Karpas-422 (cell line): ENCODE data around the gene LRRC61. TPM values are rescaled to one million over a fixed set of nuclear protein-coding genes. Genes with fewer than 3 reads are reported as not detected.

ENCODE experiments used
- DNase-seq: peaks from one replicate; pipeline ENCODE4 v3.0.0-alpha.2; 2015
- H2AFZ ChIP-seq: fragments of 200-600 bp; sonication (generic); 2 replicates; pipeline ENCODE4 v1.6.1; 2014; ENCODE audit warnings: antibody characterized with exemption, low read length, mixed read lengths
- H3K27ac ChIP-seq: fragments of 200-600 bp; sonication (generic); 2 replicates; pipeline ENCODE4 v1.5.1; 2014; ENCODE audit warnings: mild to moderate bottlenecking, low read length, moderate library complexity
- H3K27me3 ChIP-seq: fragments of 200-600 bp; sonication (generic); 2 replicates; pipeline ENCODE4 v1.6.1; 2014; ENCODE audit warnings: low read length, mixed read lengths
- H3K36me3 ChIP-seq: fragments of 200-600 bp; sonication (generic); 2 replicates; pipeline ENCODE4 v1.6.1; 2014; ENCODE audit warnings: low read length, mixed read lengths; ENCODE audit not compliant: insufficient read depth
- H3K4me1 ChIP-seq: fragments of 200-600 bp; sonication (generic); 2 replicates; pipeline ENCODE4 v1.6.1; 2014; ENCODE audit warnings: mild to moderate bottlenecking, low read length, mixed read lengths
- H3K4me2 ChIP-seq: fragments of 200-600 bp; sonication (generic); 2 replicates; pipeline ENCODE4 v1.6.1; 2014; ENCODE audit warnings: low read length, low read depth, mild to moderate bottlenecking; ENCODE audit not compliant: poor library complexity, severe bottlenecking
- H3K4me3 ChIP-seq: fragments of 200-600 bp; sonication (generic); 2 replicates; pipeline ENCODE4 v1.5.1; 2014; ENCODE audit warnings: mild to moderate bottlenecking, antibody characterized with exemption, low read length, mixed read lengths
- H3K79me2 ChIP-seq: fragments of 200-600 bp; sonication (generic); 2 replicates; pipeline ENCODE4 v1.6.1; 2014; ENCODE audit warnings: mild to moderate bottlenecking, low read length, mixed read lengths
- H3K9ac ChIP-seq: fragments of 200-600 bp; sonication (generic); 2 replicates; pipeline ENCODE4 v1.6.0; 2014; ENCODE audit warnings: low read length
- H3K9me2 ChIP-seq: fragments of 200-600 bp; sonication (generic), shearing (Covaris generic); replicated peaks from 2 replicates; pipeline ENCODE4 v1.6.0; 2014; ENCODE audit warnings: mild to moderate bottlenecking, low read length, moderate library complexity; ENCODE audit not compliant: insufficient read depth
- H3K9me3 ChIP-seq: fragments of 300-700, 200-600 bp; sonication (generic); 2 replicates; pipeline ENCODE4 v1.6.1; 2014; ENCODE audit warnings: low read length, mixed read lengths
- H4K20me1 ChIP-seq: fragments of 200-600 bp; sonication (generic); 2 replicates; pipeline ENCODE4 v1.6.1; 2014; ENCODE audit warnings: mild to moderate bottlenecking, antibody characterized with exemption, low read length, low read depth; ENCODE audit not compliant: insufficient read depth
- total RNA-seq: library from RNA; depleted of rRNA; stranded (reverse); fragments of >200 nt; shearing (Covaris generic); gene quantifications from 2 replicates; pipeline ENCODE4 v1.2.3, GENCODE V29; 2014; ENCODE audit warnings: low replicate concordance

The LRRC61 gene
- total RNA-seq, 1 experiment from 2014 or later: 4.1 TPM

GRCh38 chr7:150323682-150324372 is 672 bp downstream of the LRRC61 start:
- 0 out of 2 replicates have a peak, but pooled peaks cover 2% of the 10 kb centered on the region for H4K20me1 ChIP-seq
- H2AFZ ChIP-seq: no peak overlapping the region
- no peaks in the 10 kb centered on the region for H3K36me3 ChIP-seq
- peak overlapping the region; percentile 79 for H3K4me3 ChIP-seq
- peaks cover 21% of the 10 kb centered on the region for H3K79me2 ChIP-seq
- peak overlapping the region; percentile 67 for H3K4me2 ChIP-seq
- H3K4me1 ChIP-seq: peaks cover 18% of the 10 kb centered on the region
- H3K9me2 ChIP-seq: no peaks in the 10 kb centered on the region
- H3K9me3 ChIP-seq: no peaks in the 10 kb centered on the region
- DNase-seq: peak; percentile 65
- peak overlapping the region; percentile 54; the same call in 1 of the 2 replicates for H3K27ac ChIP-seq
- H3K9ac ChIP-seq: peak overlapping the region; percentile 88
- no peaks in the 10 kb centered on the region for H3K27me3 ChIP-seq

- H2AFZ ChIP-seq: no peak overlapping the region
Measured at GRCh38 chr7:150324373-150324961, 1.3 kb downstream of the LRRC61 start.

GRCh38 chr7:150325110-150325611 is 2.0 kb downstream of the LRRC61 start:
- H4K20me1 ChIP-seq: no peaks in the 10 kb centered on the region
- no peaks in the 10 kb centered on the region for H3K9me2 ChIP-seq
- no peak overlapping the region for H3K4me2 ChIP-seq
- H3K36me3 ChIP-seq: no peaks in the 10 kb centered on the region
- peaks cover 21% of the 10 kb centered on the region for H3K79me2 ChIP-seq
- no peak overlapping the region for H2AFZ ChIP-seq
- H3K27me3 ChIP-seq: no peaks in the 10 kb centered on the region
- H3K4me1 ChIP-seq: peaks cover 18% of the 10 kb centered on the region
- no peak for DNase-seq
- H3K27ac ChIP-seq: no peak overlapping the region
- no peak overlapping the region for H3K9ac ChIP-seq
- no peak overlapping the region for H3K4me3 ChIP-seq
- no peaks in the 10 kb centered on the region for H3K9me3 ChIP-seq

More at GRCh38 chr7:150324373-150324961, 1.3 kb downstream of the LRRC61 start:
- peak overlapping the region; percentile 79 for H3K4me3 ChIP-seq
- H3K27me3 ChIP-seq: no peaks in the 10 kb centered on the region
- peak overlapping the region; percentile 67 for H3K4me2 ChIP-seq
- H3K9me2 ChIP-seq: no peaks in the 10 kb centered on the region
- H3K4me1 ChIP-seq: peaks cover 18% of the 10 kb centered on the region
- no peak overlapping the region for H3K27ac ChIP-seq
- H3K36me3 ChIP-seq: no peaks in the 10 kb centered on the region
- 0 out of 2 replicates have a peak, but pooled peaks cover 2% of the 10 kb centered on the region for H4K20me1 ChIP-seq
- no peaks in the 10 kb centered on the region for H3K9me3 ChIP-seq
- no peak for DNase-seq
- H3K9ac ChIP-seq: peak overlapping the region; percentile 88
- H3K79me2 ChIP-seq: peaks cover 21% of the 10 kb centered on the region

- Histone ChIP-seq H3K4me2 (no peak overlapping the region), H3K79me2 (peaks cover 21% of the 10 kb centered on the region), H3K9me3 (no peaks in the 10 kb centered on the region), H3K27me3 (no peaks in the 10 kb centered on the region), H3K9ac (no peak overlapping the region), H2AFZ (no peak overlapping the region), H3K9me2 (no peaks in the 10 kb centered on the region), H3K4me1 (peaks cover 18% of the 10 kb centered on the region), H4K20me1 (no peaks in the 10 kb centered on the region), H3K4me3 (no peak overlapping the region), H3K27ac (no peak overlapping the region), H3K36me3 (no peaks in the 10 kb centered on the region)
- DNase-seq: no peak
Measured at GRCh38 chr7:150325901-150326300, 2.7 kb downstream of the LRRC61 start.

- Histone ChIP-seq H3K4me3 (no peak overlapping the region), H3K27ac (no peak overlapping the region), H4K20me1 (no peaks in the 10 kb centered on the region), H3K9ac (no peak overlapping the region), H3K4me1 (peaks cover 17% of the 10 kb centered on the region), H2AFZ (no peak overlapping the region), H3K79me2 (peaks cover 21% of the 10 kb centered on the region), H3K9me2 (no peaks in the 10 kb centered on the region), H3K9me3 (no peaks in the 10 kb centered on the region), H3K4me2 (no peak overlapping the region), H3K27me3 (no peaks in the 10 kb centered on the region), H3K36me3 (no peaks in the 10 kb centered on the region)
- DNase-seq: no peak
Measured at GRCh38 chr7:150326657-150327268, 3.6 kb downstream of the LRRC61 start.

GRCh38 chr7:150327308-150327707 is 4.2 kb downstream of the LRRC61 start:
- Histone ChIP-seq H3K27ac (no peak overlapping the region), H2AFZ (no peak overlapping the region), H3K79me2 (peaks cover 21% of the 10 kb centered on the region), H4K20me1 (no peaks in the 10 kb centered on the region), H3K4me1 (peaks cover 12% of the 10 kb centered on the region), H3K4me3 (no peak overlapping the region), H3K4me2 (no peak overlapping the region), H3K9me3 (no peaks in the 10 kb centered on the region), H3K9me2 (no peaks in the 10 kb centered on the region), H3K36me3 (no peaks in the 10 kb centered on the region), H3K27me3 (no peaks in the 10 kb centered on the region), H3K9ac (no peak overlapping the region)
- no peak for DNase-seq

- H2AFZ ChIP-seq: no peak overlapping the region
- H3K9me3 ChIP-seq: no peaks in the 10 kb centered on the region
- no peak for DNase-seq
- H4K20me1 ChIP-seq: no peaks in the 10 kb centered on the region
- no peaks in the 10 kb centered on the region for H3K36me3 ChIP-seq
- H3K27ac ChIP-seq: no peak overlapping the region
- no peak overlapping the region for H3K4me3 ChIP-seq
- no peak overlapping the region for H3K4me2 ChIP-seq
- peaks cover 7% of the 10 kb centered on the region for H3K79me2 ChIP-seq
- H3K9me2 ChIP-seq: no peaks in the 10 kb centered on the region
- H3K27me3 ChIP-seq: no peaks in the 10 kb centered on the region
- no peak overlapping the region for H3K9ac ChIP-seq
- peaks cover 2% of the 10 kb centered on the region for H3K4me1 ChIP-seq
Measured at GRCh38 chr7:150329331-150330120, 6.4 kb downstream of the LRRC61 start.
